Glomerular visceral epithelial cell (primary cell): Measurements from ENCODE around the gene FOXC1.

Experiments
- DNase-seq: peaks from one replicate; pipeline ENCODE4 v3.0.0-alpha.2; 2016; ENCODE audit errors: extremely low spot score

FOXC1 gene

GRCh38 chr6:1623769-1624057, 14.0 kb downstream of the FOXC1 start:
- DNase-seq = no peak

DNA sequence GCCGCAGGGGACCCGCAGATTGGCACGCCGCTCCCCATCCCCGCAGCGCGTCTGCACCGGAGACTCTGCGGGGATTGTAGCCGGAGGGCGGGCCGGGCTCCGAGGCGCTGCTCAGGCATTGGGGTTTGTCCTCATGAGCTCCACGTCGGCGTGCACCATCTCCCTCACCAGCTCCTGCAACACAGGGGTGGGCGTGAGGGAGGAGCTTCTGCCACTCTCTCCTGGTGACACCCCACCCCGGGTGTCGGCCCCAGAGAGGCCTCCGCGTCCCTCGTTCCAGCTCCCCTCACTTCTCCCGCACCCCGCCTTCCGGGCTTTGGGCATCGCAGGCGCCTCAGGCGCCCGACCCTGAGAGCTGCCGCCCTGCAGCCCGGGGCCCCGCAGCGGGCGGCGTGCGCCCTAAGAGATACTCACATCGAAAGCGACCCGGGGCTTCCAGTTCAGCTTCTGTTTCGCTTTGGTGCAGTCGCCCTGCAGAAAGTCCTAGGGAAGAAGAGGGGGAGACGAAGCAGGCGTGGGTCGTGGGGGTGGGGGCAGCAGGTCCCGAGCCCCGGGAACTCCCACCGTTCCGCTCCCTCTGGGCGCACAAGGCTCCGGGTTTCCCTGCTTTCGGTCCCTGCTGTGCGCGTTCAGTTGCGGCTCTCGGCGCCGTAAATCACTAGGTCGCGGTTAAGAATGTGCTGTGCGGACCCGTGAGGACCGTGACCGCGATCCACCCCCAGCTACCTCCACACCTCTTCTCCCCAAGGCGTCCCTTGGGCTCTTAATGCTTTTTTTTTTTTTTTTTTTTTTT, 14.5 kb downstream of the FOXC1 start:
- no peak for DNase-seq

- peak; percentile 50 for DNase-seq
Measured at GRCh38 chr6:1624851-1625781, 15.4 kb downstream of the FOXC1 start.

DNA sequence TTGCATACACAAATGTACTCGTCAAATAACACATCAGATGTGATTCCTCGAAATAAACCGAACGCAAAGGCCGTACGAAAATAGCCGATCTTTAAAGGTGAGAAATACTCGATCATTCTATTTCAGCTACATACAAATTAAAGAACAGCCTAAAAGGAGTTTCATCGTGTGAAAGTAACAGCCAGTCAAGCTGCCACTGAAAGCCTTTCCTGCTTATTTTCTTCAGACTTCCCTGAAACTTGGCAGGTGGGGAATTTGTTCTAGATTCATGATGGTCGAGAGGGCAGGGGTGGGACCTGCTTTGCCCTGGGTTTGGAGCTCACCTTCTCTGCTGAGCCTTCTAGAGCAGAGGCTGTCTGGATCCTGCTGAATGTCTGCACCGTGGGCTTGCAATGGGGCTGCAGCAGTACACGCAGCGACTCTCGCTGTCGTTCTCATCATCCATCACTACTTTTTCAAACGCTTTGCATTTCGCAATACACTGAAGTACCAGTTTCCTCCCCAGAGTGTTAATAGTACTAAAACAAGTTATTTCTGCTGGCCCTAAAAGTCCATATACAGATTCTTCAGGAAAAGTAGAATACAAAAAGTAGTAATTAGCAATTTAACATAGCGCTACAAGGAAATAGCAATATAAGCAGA, 16.2 kb downstream of the FOXC1 start:
- no peak for DNase-seq

DNA sequence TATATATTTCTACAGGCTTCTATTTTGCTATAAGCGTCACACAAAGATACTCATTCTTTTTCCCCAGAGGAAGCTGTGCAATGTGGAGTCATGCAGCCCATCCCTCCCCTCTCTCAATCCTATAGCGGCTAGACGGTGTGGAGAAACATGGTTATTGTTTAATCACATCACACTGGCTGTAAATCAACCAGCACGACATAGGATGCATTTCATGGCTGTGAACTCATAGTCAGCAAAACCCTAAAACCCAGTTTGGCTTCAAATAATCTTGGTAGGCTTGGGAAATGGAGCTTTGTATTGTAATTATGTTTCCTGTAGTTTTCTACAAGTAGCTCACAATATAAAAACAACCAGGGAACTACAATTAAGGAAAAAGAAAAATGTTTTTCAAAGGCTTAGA, 16.8 kb downstream of the FOXC1 start:
- no peak for DNase-seq

DNA sequence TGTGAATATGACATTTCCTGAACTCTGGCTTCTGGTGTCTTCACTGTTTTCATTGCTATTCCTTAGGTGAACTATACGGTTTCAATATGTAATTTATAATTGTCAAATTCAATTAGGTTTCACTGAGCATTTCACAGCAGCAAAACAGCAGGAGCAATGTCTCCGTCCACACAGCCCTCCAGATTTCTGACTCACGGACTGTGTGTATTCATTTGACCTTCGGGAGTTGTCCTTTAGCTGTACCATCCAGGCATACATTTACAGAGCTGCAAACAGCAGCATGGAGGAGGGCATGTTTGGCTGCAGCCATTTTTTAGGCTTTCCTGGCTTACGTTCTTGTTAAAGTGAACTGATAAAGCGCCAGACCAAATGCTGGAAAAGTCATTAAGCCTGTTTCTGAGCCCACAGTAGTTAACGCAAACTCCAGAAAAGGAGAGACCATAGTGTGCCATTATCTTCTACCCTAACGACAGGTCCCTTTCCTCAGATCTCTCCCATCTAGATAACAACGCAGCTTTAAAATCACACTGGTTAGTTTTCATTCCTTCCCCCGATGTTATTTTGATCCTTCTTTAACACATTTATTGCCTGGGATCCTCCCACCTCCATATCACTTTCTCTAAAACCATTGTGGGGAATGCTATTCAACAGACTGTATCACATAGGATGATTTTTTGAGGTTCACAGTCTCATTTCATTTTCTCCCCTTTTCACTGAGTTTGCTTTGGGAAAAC, 18.3 kb downstream of the FOXC1 start:
- DNase-seq = no peak

GRCh38 chr6:1629316-1629715, 19.6 kb downstream of the FOXC1 start:
- DNase-seq = no peak

DNA sequence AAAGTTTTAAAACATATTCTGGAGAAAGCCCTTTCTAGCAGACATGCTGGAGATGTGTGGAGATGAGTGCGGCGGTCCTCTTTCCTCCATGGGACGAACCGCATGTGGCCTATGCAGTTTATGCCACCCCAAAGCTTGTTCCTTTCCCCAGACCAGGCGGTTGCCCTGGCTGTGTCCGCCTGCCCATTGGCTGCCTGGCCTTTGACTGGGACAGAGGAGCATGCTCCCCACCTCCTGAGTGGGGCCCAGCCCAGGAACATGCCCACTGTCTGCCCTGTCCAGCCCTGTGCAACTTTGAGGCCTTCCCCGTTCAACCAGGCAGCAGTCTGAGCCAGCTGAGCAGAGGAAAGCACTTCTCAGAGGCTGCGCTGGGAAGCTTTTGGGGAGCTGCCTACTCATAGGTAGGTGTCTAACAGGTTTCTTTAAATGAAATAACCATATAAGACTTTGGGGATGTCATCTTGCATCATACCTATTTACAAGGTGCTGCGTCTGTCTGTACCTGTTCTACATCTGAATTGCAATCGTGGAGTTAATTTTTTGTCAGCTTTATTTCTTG, 20.6 kb downstream of the FOXC1 start:
- no peak for DNase-seq

DNA sequence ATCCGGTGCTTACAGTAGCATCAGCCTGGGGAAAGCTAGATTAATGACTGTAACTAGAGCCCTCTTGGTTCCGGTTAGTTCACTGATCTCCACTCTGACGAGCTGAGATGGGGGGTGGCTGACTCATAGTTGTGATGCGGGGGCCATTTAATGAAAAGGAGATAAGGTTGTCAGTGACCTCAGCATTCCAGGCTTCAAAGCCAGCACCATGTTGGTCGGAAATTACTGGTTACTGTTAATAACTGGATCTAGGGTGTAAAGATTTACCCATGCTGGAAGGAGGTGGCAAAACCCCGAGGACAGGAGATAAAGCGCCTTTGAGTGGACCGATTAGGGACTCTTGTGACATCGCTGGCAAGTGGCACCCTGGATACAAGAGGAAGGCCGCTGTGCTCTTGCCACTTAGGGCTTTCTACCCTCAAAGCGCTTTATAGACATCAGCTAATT, 21.1 kb downstream of the FOXC1 start:
- DNase-seq = peak; percentile 77

DNA sequence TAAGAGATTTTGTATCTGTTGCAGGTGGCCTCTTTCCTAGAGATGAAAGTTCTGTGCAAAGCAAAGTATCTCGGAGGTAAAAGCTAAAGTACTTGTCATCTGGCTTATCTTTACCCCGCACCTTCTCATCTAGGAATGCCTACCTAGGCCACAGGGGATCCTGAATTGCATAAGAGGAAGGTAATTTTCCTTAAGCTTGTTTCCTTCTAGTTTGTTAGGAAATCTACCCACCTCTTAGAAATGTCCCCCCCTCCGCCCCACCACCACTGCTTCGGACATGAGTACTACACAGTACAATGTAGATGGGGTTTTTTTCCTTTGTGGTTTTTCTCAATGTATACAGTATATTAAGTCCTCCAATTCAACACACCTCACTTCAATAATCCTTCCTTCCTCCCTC, 21.5 kb downstream of the FOXC1 start:
- no peak for DNase-seq

GRCh38 chr6:1633366-1634021, 23.8 kb downstream of the FOXC1 start:
- DNase-seq = no peak

- no peak for DNase-seq
Measured at GRCh38 chr6:1634081-1634480, 24.4 kb downstream of the FOXC1 start.

GRCh38 chr6:1635305-1636010, 25.7 kb downstream of the FOXC1 start:
- DNase-seq = no peak

GRCh38 chr6:1636272-1636825, 26.6 kb downstream of the FOXC1 start:
- DNase-seq = no peak

DNA sequence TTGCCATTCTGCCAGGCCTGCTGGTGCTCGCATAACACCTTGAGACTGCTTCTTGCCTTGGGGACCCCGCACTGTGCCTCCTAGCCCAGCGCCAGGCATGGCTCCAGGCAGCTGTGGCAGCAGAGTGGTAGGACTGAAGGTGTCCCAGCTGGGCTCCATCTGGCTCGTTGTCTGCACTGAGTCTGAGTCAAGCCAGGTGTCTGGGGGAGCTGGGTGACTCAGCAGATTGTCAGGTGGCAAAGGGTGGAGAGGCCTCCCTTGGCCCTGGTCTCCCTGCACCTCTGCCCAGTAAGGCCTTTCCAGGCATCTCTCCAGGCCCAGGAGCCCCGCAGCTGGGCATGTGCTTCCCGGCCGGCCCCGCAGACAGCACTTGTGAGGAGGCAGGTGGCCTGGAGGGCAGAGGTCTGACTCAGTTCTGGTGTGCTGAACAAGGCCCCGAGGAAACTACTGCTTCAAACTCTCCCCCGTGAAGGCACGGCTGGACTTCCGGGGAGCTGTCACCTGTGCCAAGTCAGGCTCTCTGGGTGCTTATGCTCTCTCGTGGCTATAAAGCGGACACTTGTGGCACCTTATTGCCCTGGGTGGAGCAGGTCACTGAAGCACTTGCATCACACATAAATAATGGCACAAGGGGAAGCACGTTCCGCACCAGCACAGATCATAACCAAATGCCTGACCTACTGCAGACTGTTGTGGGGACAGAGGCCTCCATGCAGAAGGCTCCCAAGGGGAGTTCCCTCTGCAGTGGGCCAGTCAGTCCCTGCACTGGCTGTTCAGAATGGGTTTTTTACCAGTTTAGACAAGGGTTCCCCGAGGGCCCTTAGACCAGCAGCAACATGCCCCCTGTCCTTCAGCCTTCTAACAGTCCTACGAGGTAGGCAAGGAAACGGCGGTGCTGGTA, 27.5 kb downstream of the FOXC1 start:
- peak; percentile 82 for DNase-seq

- no peak for DNase-seq
Measured at GRCh38 chr6:1639430-1639829, 29.7 kb downstream of the FOXC1 start.

GRCh38 chr6:1640476-1640875, 30.8 kb downstream of the FOXC1 start:
- DNase-seq = no peak

GRCh38 chr6:1641343-1641885, 31.7 kb downstream of the FOXC1 start:
- no peak for DNase-seq

- no peak for DNase-seq
Measured at GRCh38 chr6:1643111-1643510, 33.4 kb downstream of the FOXC1 start.
